Neuronal stem cell (in vitro differentiated cells): ENCODE data around the gene KLKB1.

Experiments
- DNase-seq: peaks from one replicate; pipeline ENCODE4 v3.0.0-alpha.2; 2013; ENCODE audit warnings: low spot score
- H2AFZ ChIP-seq: one replicate; pipeline ENCODE4 v1.6.1; 2013; ENCODE audit warnings: mild to moderate bottlenecking, low read length, inconsistent platforms
- H2AK5ac ChIP-seq: 2 replicates; pipeline ENCODE4 v1.6.1; 2013; ENCODE audit warnings: low read depth, mild to moderate bottlenecking, inconsistent platforms, low read length, moderate library complexity, mixed read lengths
- H2BK120ac ChIP-seq: 2 replicates; pipeline ENCODE4 v1.6.1; 2013; ENCODE audit warnings: low read depth, mild to moderate bottlenecking, inconsistent platforms, low read length, moderate library complexity, mixed read lengths
- H2BK12ac ChIP-seq: one replicate; pipeline ENCODE4 v1.6.1; 2013; ENCODE audit warnings: low read length, inconsistent platforms
- H2BK15ac ChIP-seq: 2 replicates; pipeline ENCODE4 v1.6.1; 2013; ENCODE audit warnings: mild to moderate bottlenecking, low read length, inconsistent platforms, mixed read lengths
- H2BK5ac ChIP-seq: one replicate; pipeline ENCODE4 v1.6.1; 2013; ENCODE audit warnings: inconsistent platforms, mild to moderate bottlenecking, low read length, moderate library complexity
- H3K14ac ChIP-seq: one replicate; pipeline ENCODE4 v1.6.1; 2013; ENCODE audit warnings: low read length, inconsistent platforms
- H3K18ac ChIP-seq: 2 replicates; pipeline ENCODE4 v1.6.1; 2013; ENCODE audit warnings: low read length, inconsistent platforms
- H3K23ac ChIP-seq: 2 replicates; pipeline ENCODE4 v1.6.1; 2013; ENCODE audit warnings: low read depth, mild to moderate bottlenecking, mixed read lengths, low read length, inconsistent platforms; ENCODE audit not compliant: poor library complexity
- H3K27ac ChIP-seq: replicated peaks from 3 replicates; pipeline ENCODE4 v1.5.1; 2013; ENCODE audit warnings: low read length, inconsistent platforms
- H3K27me3 ChIP-seq, 3 experiments: 2 replicates each; pipeline ENCODE4 v1.6.1; 2013; ENCODE audit warnings: low read length in 3 of 3, mild to moderate bottlenecking in 2 of 3, inconsistent platforms in 1 of 3, low read depth in 1 of 3, mixed read lengths in 1 of 3, moderate library complexity in 1 of 3; ENCODE audit not compliant: control insufficient read depth in 3 of 3, insufficient read depth in 3 of 3
- H3K36me3 ChIP-seq, 2 donors: replicated peaks in 1 of 2; 2 replicates each; pipeline ENCODE4 v1.6.1; 2013; ENCODE audit warnings: low read length in 2 of 2; ENCODE audit not compliant: control insufficient read depth in 2 of 2, insufficient read depth in 2 of 2
- H3K4ac ChIP-seq: 2 replicates; pipeline ENCODE4 v1.6.1; 2013; ENCODE audit warnings: inconsistent platforms, mild to moderate bottlenecking, low read length, moderate library complexity
- H3K4me1 ChIP-seq, 2 donors: 1 replicate in 1 of 2; 2 replicates in 1 of 2; pipeline ENCODE4 v1.6.1; 2013; ENCODE audit warnings: low read length in 2 of 2, low read depth in 1 of 2; ENCODE audit not compliant: control insufficient read depth in 2 of 2, insufficient read depth in 1 of 2
- H3K4me2 ChIP-seq: one replicate; pipeline ENCODE4 v1.6.1; 2013; ENCODE audit warnings: mild to moderate bottlenecking, low read length, inconsistent platforms; ENCODE audit not compliant: insufficient read depth, poor library complexity, severe bottlenecking
- H3K4me3 ChIP-seq, 2 donors: 2 replicates each; pipeline ENCODE4 v1.5.1; 2013; ENCODE audit warnings: low read length in 2 of 2, mild to moderate bottlenecking in 2 of 2, inconsistent platforms in 1 of 2, moderate library complexity in 1 of 2
- H3K79me1 ChIP-seq: one replicate; pipeline ENCODE4 v1.6.1; 2013; ENCODE audit warnings: low read depth, mild to moderate bottlenecking, inconsistent platforms, low read length, moderate library complexity
- H3K9ac ChIP-seq: one replicate; pipeline ENCODE4 v1.6.1; 2013; ENCODE audit warnings: mild to moderate bottlenecking, low read depth, low read length, inconsistent platforms; ENCODE audit not compliant: poor library complexity
- H3K9me3 ChIP-seq, 2 donors: replicated peaks in 1 of 2; 2 replicates each; pipeline versions ENCODE3 to v1.6.1; 2013; ENCODE audit warnings: low read length in 2 of 2, mild to moderate bottlenecking in 2 of 2, inconsistent platforms in 1 of 2, low read depth in 1 of 2, mixed read lengths in 1 of 2, moderate library complexity in 1 of 2; ENCODE audit not compliant: control insufficient read depth in 2 of 2, insufficient read depth in 1 of 2
- H4K8ac ChIP-seq: one replicate; pipeline ENCODE4 v1.6.1; 2013; ENCODE audit warnings: low read depth, mild to moderate bottlenecking, inconsistent platforms, low read length, moderate library complexity
- H4K91ac ChIP-seq: one replicate; pipeline ENCODE4 v1.6.1; 2013; ENCODE audit warnings: low read length, low read depth, mild to moderate bottlenecking, inconsistent platforms; ENCODE audit not compliant: poor library complexity
- WGBS, 2 donors: extraction: QIAGEN DNeasy Blood & Tissue Kit; methylation state at CpG; one replicate each; pipeline ENCODE4 v1.1.7; 2013; ENCODE audit warnings: missing lambda C conversion rate in 2 of 2, mixed read lengths in 1 of 2; ENCODE audit not compliant: insufficient read length in 2 of 2, insufficient replicate concordance in 1 of 2; ENCODE audit errors: extremely low coverage in 2 of 2; 5-methylcytosine and 5-hydroxymethylcytosine counted together

Gene KLKB1

GRCh38 chr4:186258216-186258811 is 31.0 kb downstream of the KLKB1 start:
- DNase-seq = no peak
- H2BK5ac ChIP-seq = no peak overlapping the region
- H3K27me3 ChIP-seq = peaks cover 0 to 7% (median 0%) of the 10 kb centered on the region in 3 experiments
- no peak overlapping the region for H3K27ac ChIP-seq
- H3K4ac ChIP-seq = no peak overlapping the region
- no CpG with 5 or more reads among the region's 12 CpGs for WGBS, 2 donors
- H3K4me3 ChIP-seq = peak overlapping the region in 1 of 2 donors; percentile 39
- H3K23ac ChIP-seq = no peak overlapping the region
- no peak overlapping the region for H3K14ac ChIP-seq
- H2BK120ac ChIP-seq = no peak overlapping the region
- no peak overlapping the region for H3K18ac ChIP-seq
- H3K36me3 ChIP-seq = no peaks in the 10 kb centered on the region
- no peaks in the 10 kb centered on the region for H3K4me1 ChIP-seq
- H4K8ac ChIP-seq = no peak overlapping the region
- no peaks in the 10 kb centered on the region for H3K79me1 ChIP-seq
- no peak overlapping the region for H2AFZ ChIP-seq
- H2BK12ac ChIP-seq = no peak overlapping the region
- no peak overlapping the region for H3K9ac ChIP-seq
- H4K91ac ChIP-seq = no peak overlapping the region
- no peak overlapping the region for H2BK15ac ChIP-seq
- H3K4me2 ChIP-seq = no peak overlapping the region
- no peaks in the 10 kb centered on the region for H3K9me3 ChIP-seq
- no peak overlapping the region for H2AK5ac ChIP-seq

- Histone ChIP-seq H3K14ac (no peak overlapping the region), H4K8ac (no peak overlapping the region), H3K4me1 (no peaks in the 10 kb centered on the region), H2BK5ac (no peak overlapping the region), H3K4me3 (no peak overlapping the region), H2BK15ac (no peak overlapping the region), H3K18ac (no peak overlapping the region), H3K4ac (no peak overlapping the region), H3K27me3 (peaks cover 0 to 7% (median 0%) of the 10 kb centered on the region in 3 experiments), H3K9ac (no peak overlapping the region), H4K91ac (no peak overlapping the region), H3K9me3 (no peaks in the 10 kb centered on the region), H3K79me1 (no peaks in the 10 kb centered on the region), H2BK120ac (no peak overlapping the region), H3K23ac (no peak overlapping the region), H3K4me2 (no peak overlapping the region), H3K27ac (no peak overlapping the region), H2AK5ac (no peak overlapping the region), H3K36me3 (no peaks in the 10 kb centered on the region), H2BK12ac (no peak overlapping the region), H2AFZ (no peak overlapping the region)
- WGBS, 2 donors = no CpG with 5 or more reads among the region's 6 CpGs
- no peak for DNase-seq
Measured at GRCh38 chr4:186260117-186260503, 32.8 kb downstream of the KLKB1 start.

- no peak overlapping the region for H3K14ac ChIP-seq
Measured at GRCh38 chr4:186260504-186261448, 33.5 kb downstream of the KLKB1 start.

GRCh38 chr4:186264660-186265059 is 37.4 kb downstream of the KLKB1 start:
- no peak for DNase-seq
- H3K9me3 ChIP-seq = no peaks in the 10 kb centered on the region
- peak overlapping the region; percentile 9 for H2BK15ac ChIP-seq
- no peak overlapping the region for H4K91ac ChIP-seq
- H3K79me1 ChIP-seq = no peaks in the 10 kb centered on the region
- H2BK12ac ChIP-seq = peak overlapping the region; percentile 46
- no peak overlapping the region for H4K8ac ChIP-seq
- H3K9ac ChIP-seq = no peak overlapping the region
- H3K18ac ChIP-seq = no peak overlapping the region
- WGBS, 2 donors = no CpG with 5 or more reads among the region's 7 CpGs
- no peak overlapping the region for H3K4ac ChIP-seq
- H3K27me3 ChIP-seq = peaks cover 0 to 9% (median 0%) of the 10 kb centered on the region in 3 experiments
- H2BK5ac ChIP-seq = no peak overlapping the region
- no peak overlapping the region for H3K27ac ChIP-seq
- H3K4me3 ChIP-seq = no peak overlapping the region
- H3K4me1 ChIP-seq = peaks cover 0 to 12% of the 10 kb centered on the region in 2 donors
- H3K36me3 ChIP-seq = no peaks in the 10 kb centered on the region
- H2BK120ac ChIP-seq = no peak overlapping the region
- no peak overlapping the region for H3K23ac ChIP-seq
- no peak overlapping the region for H3K4me2 ChIP-seq
- peak overlapping the region; percentile 83 for H2AK5ac ChIP-seq
- H2AFZ ChIP-seq = no peak overlapping the region
- no peak overlapping the region for H3K14ac ChIP-seq

More at GRCh38 chr4:186260504-186261448, 33.5 kb downstream of the KLKB1 start:
- no peak overlapping the region for H3K4me2 ChIP-seq
- H3K79me1 ChIP-seq = no peaks in the 10 kb centered on the region
- no peak overlapping the region for H3K23ac ChIP-seq
- peak overlapping the region; percentile 74 for H3K9ac ChIP-seq
- no peak overlapping the region for H2BK15ac ChIP-seq
- H4K91ac ChIP-seq = no peak overlapping the region
- H2BK12ac ChIP-seq = no peak overlapping the region
- no peak overlapping the region for H3K4ac ChIP-seq
- WGBS, 2 donors = no CpG with 5 or more reads among the region's 12 CpGs
- no peak overlapping the region for H2AK5ac ChIP-seq
- no peak overlapping the region for H4K8ac ChIP-seq
- H2BK5ac ChIP-seq = no peak overlapping the region
- no peak overlapping the region for H2AFZ ChIP-seq
- H3K4me3 ChIP-seq = peak overlapping the region in 1 of 2 donors; percentile 45
- no peak for DNase-seq
- no peak overlapping the region for H3K27ac ChIP-seq
- no peaks in the 10 kb centered on the region for H3K9me3 ChIP-seq
- H3K36me3 ChIP-seq = no peaks in the 10 kb centered on the region
- no peak overlapping the region for H2BK120ac ChIP-seq
- H3K18ac ChIP-seq = peak overlapping the region; percentile 32
- peaks cover 0 to 7% (median 0%) of the 10 kb centered on the region in 3 experiments for H3K27me3 ChIP-seq
- H3K4me1 ChIP-seq = peaks cover 0 to 1% of the 10 kb centered on the region in 2 donors
